EH (cell line): ENCODE measurements around the gene NPEPL1.
"Not testable (repeated sequence)": the region's sequence is repeated elsewhere in the genome, so short reads cannot be mapped to it uniquely, and the experiment has no call there.

Experiments
- DNase-seq: peaks from one replicate; pipeline ENCODE4 v3.0.0-alpha.2; 2015; ENCODE audit warnings: low read depth

The NPEPL1 gene

GRCh38 chr20:58742668-58743566, 50.3 kb downstream of the NPEPL1 start:
- DNase-seq: no peak

- no peak for DNase-seq
Measured at GRCh38 chr20:58743929-58744534, 51.4 kb downstream of the NPEPL1 start.

- no peak for DNase-seq
Measured at GRCh38 chr20:58744836-58745235, 52.2 kb downstream of the NPEPL1 start.

GRCh38 chr20:58745391-58745790, 52.8 kb downstream of the NPEPL1 start:
- no peak for DNase-seq

GRCh38 chr20:58746620-58747019, 54.0 kb downstream of the NPEPL1 start:
- DNase-seq: no peak

- DNase-seq: no peak
Measured at GRCh38 chr20:58747211-58747610, 54.6 kb downstream of the NPEPL1 start.

- DNase-seq: no peak
Measured at GRCh38 chr20:58748618-58749017, 56.0 kb downstream of the NPEPL1 start.

GRCh38 chr20:58749098-58749769, 56.6 kb downstream of the NPEPL1 start:
- DNase-seq: no peak

GRCh38 chr20:58749979-58750378, 57.4 kb downstream of the NPEPL1 start:
- DNase-seq: no peak

- not testable (repeated sequence) for DNase-seq
Measured at GRCh38 chr20:58750706-58751105, 58.1 kb downstream of the NPEPL1 start.

GRCh38 chr20:58751979-58752378, 59.4 kb downstream of the NPEPL1 start:
- DNase-seq: no peak

- no peak for DNase-seq
Measured at GRCh38 chr20:58752565-58752964, 60.0 kb downstream of the NPEPL1 start.

GRCh38 chr20:58753267-58753921, 60.8 kb downstream of the NPEPL1 start:
- no peak for DNase-seq

GRCh38 chr20:58753922-58754551, 61.4 kb downstream of the NPEPL1 start:
- DNase-seq: no peak

- no peak for DNase-seq
Measured at GRCh38 chr20:58754584-58754983, 62.0 kb downstream of the NPEPL1 start.

GRCh38 chr20:58755062-58755697, 62.6 kb downstream of the NPEPL1 start:
- DNase-seq: no peak

GRCh38 chr20:58755766-58756449, 63.3 kb downstream of the NPEPL1 start:
- no peak for DNase-seq

GRCh38 chr20:58756450-58756775, 63.8 kb downstream of the NPEPL1 start:
- DNase-seq: no peak

- DNase-seq: not testable (repeated sequence)
Measured at GRCh38 chr20:58757647-58758046, 65.0 kb downstream of the NPEPL1 start.

GRCh38 chr20:58759947-58760346, 67.3 kb downstream of the NPEPL1 start:
- no peak for DNase-seq

- no peak for DNase-seq
Measured at GRCh38 chr20:58760856-58761255, 68.3 kb downstream of the NPEPL1 start.
